SH-SY5Y (cell line): ENCODE results near the gene RAB36.

Source experiments
- GATA2 ChIP-seq: IDR thresholded peaks from 2 replicates; pipeline ENCODE4 v1.6.1; 2011; ENCODE audit warnings: mild to moderate bottlenecking, low read depth, low read length
- GATA3 ChIP-seq: IDR thresholded peaks from 2 replicates; pipeline ENCODE4 v1.6.1; 2011; ENCODE audit warnings: low read depth, mild to moderate bottlenecking, low read length, moderate library complexity

DNA sequence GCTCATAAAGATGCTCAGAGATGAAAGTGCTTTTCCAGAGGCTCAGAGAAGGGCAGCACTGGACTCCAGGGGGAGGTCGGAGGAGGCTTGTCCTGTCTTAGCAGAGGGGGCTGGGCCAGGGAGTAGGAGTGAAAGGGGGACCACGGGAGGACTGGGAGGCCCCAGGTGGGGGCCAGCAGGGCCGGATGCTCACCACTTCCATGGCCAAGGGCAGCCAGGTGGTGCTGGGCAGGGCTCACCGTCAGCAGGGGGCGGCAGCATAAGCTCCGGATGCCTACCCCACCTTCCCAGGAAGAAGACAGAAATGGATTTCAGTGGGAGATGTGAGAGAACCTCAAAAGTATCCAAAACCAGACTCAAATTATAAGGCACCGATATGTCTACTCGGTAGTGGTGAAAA is 11.0 kb downstream of the RAB36 start:
- no peak for TF ChIP-seq GATA3
- no peak for TF ChIP-seq GATA2
